ENCODE data around the gene RABGAP1L.

RABGAP1L gene

GRCh38 chr1:174160109-174160473 lies 771 bp downstream of the RABGAP1L start:
- no peaks in the 10 kb centered on the region for H3K36me3 ChIP-seq (ENCODE audit: control insufficient read depth in 2 of 2, insufficient read depth in 1 of 2, low read length in 2 of 2)
- H3K4me1 ChIP-seq (ENCODE audit: control insufficient read depth, insufficient read depth, low read length): peaks cover 3% of the 10 kb centered on the region; the same call in 1 of the 2 replicates
- no peaks in the 10 kb centered on the region for H3K9me3 ChIP-seq (ENCODE audit: control insufficient read depth, insufficient read depth, low read depth, low read length)
- TF ChIP-seq ZNF37A (tag by site-specific recombination; IDR thresholded peaks at IDR 0.05): no peak
- no peak for TF ChIP-seq ZNF19 (tag by site-specific recombination; IDR thresholded peaks at IDR 0.05; ENCODE audit: low read depth)
- TF ChIP-seq ZNF624 (tag by site-specific recombination; IDR thresholded peaks at IDR 0.05): no peak
- TF ChIP-seq ZNF747 (tag by site-specific recombination; IDR thresholded peaks at IDR 0.05): no peak
- no peak for TF ChIP-seq ZNF16 (tag by site-specific recombination; IDR thresholded peaks at IDR 0.05; ENCODE audit: low read depth)
- no peak for TF ChIP-seq ZNF776 (tag by site-specific recombination; IDR thresholded peaks at IDR 0.05; ENCODE audit: borderline replicate concordance)
- no peak for TF ChIP-seq ZNF785 (tag by site-specific recombination; IDR thresholded peaks at IDR 0.05)
- TF ChIP-seq TRIM28 (IDR thresholded peaks at IDR 0.05; ENCODE audit: borderline replicate concordance, low read length): 0 out of 2 replicates have a peak, but pooled peaks have one; percentile 10
- TF ChIP-seq ZBTB8A (tag by site-specific recombination; IDR thresholded peaks at IDR 0.05): no peak
- no peak for TF ChIP-seq ZNF837 (tag by site-specific recombination; IDR thresholded peaks at IDR 0.05)
- no peak for TF ChIP-seq ZNF768 (tag by site-specific recombination; IDR thresholded peaks at IDR 0.05)
- TF ChIP-seq SCRT2 (tag by site-specific recombination; IDR thresholded peaks at IDR 0.05): no peak
- TF ChIP-seq ZNF658 (tag by site-specific recombination; IDR thresholded peaks at IDR 0.05): no peak
- no peak for TF ChIP-seq HOXD13 (CRISPR knock-in tag; IDR thresholded peaks at IDR 0.05; ENCODE audit: borderline replicate concordance)
- TF ChIP-seq ZNF48 (tag by site-specific recombination; IDR thresholded peaks at IDR 0.05): no peak
- peak; percentile 8 for TF ChIP-seq ZNF341 (tag by site-specific recombination; IDR thresholded peaks at IDR 0.05; ENCODE audit: low read depth)
- 0 out of 2 replicates have a peak, but pooled peaks have one; percentile 10 for TF ChIP-seq EGR2 (tag by site-specific recombination; IDR thresholded peaks at IDR 0.05; ENCODE audit: low read depth)
- TF ChIP-seq ZNF423 (tag by site-specific recombination; IDR thresholded peaks at IDR 0.05): no peak
- TF ChIP-seq, protein P1, sequence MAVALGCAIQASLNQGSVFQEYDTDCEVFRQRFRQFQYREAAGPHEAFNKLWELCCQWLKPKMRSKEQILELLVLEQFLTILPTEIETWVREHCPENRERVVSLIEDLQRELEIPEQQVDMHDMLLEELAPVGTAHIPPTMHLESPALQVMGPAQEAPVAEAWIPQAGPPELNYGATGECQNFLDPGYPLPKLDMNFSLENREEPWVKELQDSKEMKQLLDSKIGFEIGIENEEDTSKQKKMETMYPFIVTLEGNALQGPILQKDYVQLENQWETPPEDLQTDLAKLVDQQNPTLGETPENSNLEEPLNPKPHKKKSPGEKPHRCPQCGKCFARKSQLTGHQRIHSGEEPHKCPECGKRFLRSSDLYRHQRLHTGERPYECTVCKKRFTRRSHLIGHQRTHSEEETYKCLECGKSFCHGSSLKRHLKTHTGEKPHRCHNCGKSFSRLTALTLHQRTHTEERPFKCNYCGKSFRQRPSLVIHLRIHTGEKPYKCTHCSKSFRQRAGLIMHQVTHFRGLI (tag by site-specific recombination; IDR thresholded peaks at IDR 0.05): no peak
- CTCF ChIA-PET: interaction anchor here (0.7 kb wide), 1 partner anchor 58 kb away, joined by 3 read pairs; no protein-coding TSS in a partner anchor
- POLR2A ChIA-PET: interaction anchor here (1.0 kb wide), 1 partner anchor 161 kb away, joined by 3 read pairs; no protein-coding TSS in a partner anchor
- peak overlapping the region; percentile 96 for H3K4me3 ChIP-seq (ENCODE audit: low read depth, low read length)
- peak overlapping the region; percentile 87; the same call in 1 of the 2 replicates for H3K27ac ChIP-seq (ENCODE audit: extremely low read depth, low read depth, low read length)

DNA sequence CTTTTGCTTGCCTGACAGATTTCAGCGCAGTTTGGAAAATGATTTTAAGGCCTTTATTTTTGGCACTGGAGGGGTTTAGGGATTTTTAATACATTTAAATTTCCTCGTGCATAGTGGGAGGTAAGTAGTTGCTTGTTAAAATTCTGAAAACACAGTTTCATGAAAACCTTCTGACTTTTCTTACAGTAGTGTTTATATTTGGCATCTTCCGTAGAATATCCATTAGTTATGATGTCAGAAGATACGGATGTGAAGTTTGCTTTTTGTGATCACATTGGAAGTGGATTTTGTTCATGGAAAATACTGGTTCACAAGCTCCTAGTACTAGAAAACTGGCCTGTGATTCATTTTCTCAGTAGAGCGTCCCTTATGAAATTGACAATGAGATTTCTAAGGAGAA lies 1.3 kb downstream of the RABGAP1L start:
- no peak overlapping the region for H3K27ac ChIP-seq (ENCODE audit: extremely low read depth, low read depth, low read length)
- H3K4me3 ChIP-seq (ENCODE audit: low read depth, low read length): peak overlapping the region; percentile 96
- CTCF ChIA-PET: interaction anchor here (0.7 kb wide), 2 partner anchors 57 to 170 kb away, joined by 3 read pairs; no protein-coding TSS in a partner anchor
- POLR2A ChIA-PET: interaction anchor here (1.0 kb wide), 1 partner anchor 162 kb away, joined by 3 read pairs; no protein-coding TSS in a partner anchor
- TF ChIP-seq ZNF600 (tag by site-specific recombination; IDR thresholded peaks at IDR 0.05): no peak
- no peak for TF ChIP-seq ZNF747 (tag by site-specific recombination; IDR thresholded peaks at IDR 0.05)
- TF ChIP-seq ZNF664 (tag by site-specific recombination; IDR thresholded peaks at IDR 0.05): peak; percentile 90
- no peak for TF ChIP-seq SP3 (tag by site-specific recombination; IDR thresholded peaks at IDR 0.05)
- no peak for TF ChIP-seq ZNF112 (tag by site-specific recombination; IDR thresholded peaks at IDR 0.05)
- TF ChIP-seq, protein P2, sequence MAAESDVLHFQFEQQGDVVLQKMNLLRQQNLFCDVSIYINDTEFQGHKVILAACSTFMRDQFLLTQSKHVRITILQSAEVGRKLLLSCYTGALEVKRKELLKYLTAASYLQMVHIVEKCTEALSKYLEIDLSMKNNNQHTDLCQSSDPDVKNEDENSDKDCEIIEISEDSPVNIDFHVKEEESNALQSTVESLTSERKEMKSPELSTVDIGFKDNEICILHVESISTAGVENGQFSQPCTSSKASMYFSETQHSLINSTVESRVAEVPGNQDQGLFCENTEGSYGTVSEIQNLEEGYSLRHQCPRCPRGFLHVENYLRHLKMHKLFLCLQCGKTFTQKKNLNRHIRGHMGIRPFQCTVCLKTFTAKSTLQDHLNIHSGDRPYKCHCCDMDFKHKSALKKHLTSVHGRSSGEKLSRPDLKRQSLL (tag by site-specific recombination; IDR thresholded peaks at IDR 0.05): no peak
- TF ChIP-seq ZNF416 (tag by site-specific recombination; IDR thresholded peaks at IDR 0.05): no peak
- no peak for TF ChIP-seq ZNF529 (tag by site-specific recombination; IDR thresholded peaks at IDR 0.05; ENCODE audit: insufficient replicate concordance)
- no peak for TF ChIP-seq FEZF1 (tag by site-specific recombination; IDR thresholded peaks at IDR 0.05)
- peaks cover 3% of the 10 kb centered on the region; the same call in 1 of the 2 replicates for H3K4me1 ChIP-seq (ENCODE audit: control insufficient read depth, insufficient read depth, low read length)
- H3K9me3 ChIP-seq (ENCODE audit: control insufficient read depth, insufficient read depth, low read depth, low read length): no peaks in the 10 kb centered on the region
- no peaks in the 10 kb centered on the region for H3K36me3 ChIP-seq (ENCODE audit: control insufficient read depth in 2 of 2, insufficient read depth in 1 of 2, low read length in 2 of 2)

All from HEK293 (cell line).